T1000 (cell line): ENCODE data around the gene DUSP6.

ENCODE experiments used
- DNase-seq: peaks from one replicate; lab custom pipeline; 2025; ENCODE audit warnings: mixed read lengths; lab: John Stamatoyannopoulos, UW

The DUSP6 gene

GRCh38 chr12:89373763-89374572 lies 21.7 kb upstream of the DUSP6 start:
- no peak for DNase-seq

DNA sequence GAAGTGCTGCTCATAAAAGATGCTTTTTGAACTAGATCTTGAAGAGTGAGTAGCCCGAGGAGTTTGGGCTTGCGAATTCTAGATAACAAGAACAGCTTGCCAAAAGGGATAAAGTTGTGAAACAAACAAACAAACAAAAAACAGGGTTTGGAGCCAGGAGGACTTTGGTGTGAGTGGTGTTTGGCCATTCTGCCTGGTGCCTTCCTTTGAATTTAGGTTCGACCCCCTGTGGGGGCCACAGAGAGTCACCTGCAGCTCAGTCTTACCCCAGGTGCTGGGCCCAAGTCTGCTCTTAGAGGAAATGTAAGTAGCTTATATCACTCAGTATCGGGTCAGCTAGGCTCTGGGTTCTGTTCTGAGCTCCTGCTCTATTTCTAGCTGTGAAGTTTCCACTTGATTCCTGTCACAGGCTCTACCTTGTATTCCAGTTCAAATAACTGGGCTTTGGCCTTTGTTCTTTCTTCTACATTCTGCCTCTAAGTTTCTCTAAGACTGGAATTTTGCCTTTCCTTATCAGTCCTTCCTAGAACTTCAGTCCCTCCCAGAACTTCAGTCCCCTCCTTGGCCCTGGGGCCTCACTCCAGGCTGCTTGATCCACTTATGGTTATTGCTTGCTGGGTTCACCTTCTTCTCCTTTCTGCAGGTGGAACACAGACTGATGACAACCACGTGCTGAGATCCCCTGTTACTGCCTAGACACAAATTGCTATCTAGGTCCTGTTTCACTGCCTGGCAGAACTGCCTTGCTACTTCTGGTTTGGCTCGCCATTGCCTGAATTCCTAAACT lies 20.5 kb upstream of the DUSP6 start:
- no peak for DNase-seq

DNA sequence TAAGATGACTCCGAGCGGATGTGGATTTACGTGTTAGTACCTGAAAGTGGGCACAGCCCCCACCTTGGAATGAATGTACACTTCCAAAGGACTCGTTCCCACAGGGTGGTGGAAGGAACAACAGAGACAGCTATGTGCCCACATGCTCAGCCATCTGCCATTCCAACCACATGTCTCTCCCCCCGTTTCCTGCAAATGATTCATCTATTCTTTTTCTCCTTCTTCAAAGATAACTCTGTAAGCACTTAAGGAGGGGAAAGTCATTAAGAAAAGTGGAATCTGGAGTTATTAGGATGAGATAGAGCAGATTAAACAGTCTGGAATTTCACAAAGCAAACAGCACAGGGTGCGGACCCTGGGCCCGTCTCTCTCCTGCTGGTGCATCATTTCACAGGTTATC lies 18.5 kb upstream of the DUSP6 start:
- DNase-seq, result peak; percentile 51

DNA sequence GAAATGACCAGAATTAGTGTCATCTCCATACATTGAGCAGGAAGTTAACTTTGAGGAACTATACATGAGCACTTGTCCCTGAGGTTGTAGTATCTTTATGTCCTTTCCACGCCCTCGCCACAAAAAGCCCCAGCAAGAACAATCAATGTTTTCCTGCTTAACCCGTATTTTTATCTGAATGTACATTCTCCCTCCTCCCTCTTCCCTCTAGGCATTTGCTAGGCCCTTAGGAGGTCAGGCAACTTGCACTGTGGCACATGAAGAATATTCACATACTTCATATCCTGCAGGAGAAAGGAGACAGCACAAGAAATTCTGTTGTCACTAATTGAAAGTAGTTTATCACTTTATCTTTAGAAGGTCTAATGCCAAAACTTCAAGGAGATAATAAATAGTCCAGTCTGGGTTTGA lies 18.1 kb upstream of the DUSP6 start:
- no peak for DNase-seq

- DNase-seq, result no peak
Observed at GRCh38 chr12:89369166-89369565, 16.9 kb upstream of the DUSP6 start.

- no peak for DNase-seq
Observed at GRCh38 chr12:89368391-89368790, 16.1 kb upstream of the DUSP6 start.

GRCh38 chr12:89366676-89367364 lies 14.5 kb upstream of the DUSP6 start:
- no peak for DNase-seq

GRCh38 chr12:89364631-89365030 lies 12.3 kb upstream of the DUSP6 start:
- no peak for DNase-seq

- DNase-seq, result no peak
Observed at GRCh38 chr12:89364058-89364457, 11.8 kb upstream of the DUSP6 start.

DNA sequence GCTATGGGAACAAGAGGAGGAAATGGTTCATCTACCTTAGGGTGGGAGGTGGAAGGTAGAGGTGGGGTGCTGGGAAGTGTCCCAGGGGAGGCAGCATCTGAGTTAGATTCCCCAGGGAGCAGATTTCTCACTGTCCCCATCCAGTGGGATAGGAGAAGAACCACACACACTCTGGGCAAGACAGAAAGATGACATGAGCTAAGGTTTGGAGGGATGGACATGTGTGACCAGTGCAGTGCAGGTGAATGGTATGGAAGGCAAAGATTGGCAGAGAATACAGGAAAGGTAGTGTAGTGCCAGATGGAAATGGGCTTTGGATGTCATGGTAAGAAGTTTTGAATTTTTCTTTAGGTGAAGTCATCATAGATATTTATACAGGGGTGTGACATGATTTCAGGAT lies 11.3 kb upstream of the DUSP6 start:
- DNase-seq, result no peak

DNA sequence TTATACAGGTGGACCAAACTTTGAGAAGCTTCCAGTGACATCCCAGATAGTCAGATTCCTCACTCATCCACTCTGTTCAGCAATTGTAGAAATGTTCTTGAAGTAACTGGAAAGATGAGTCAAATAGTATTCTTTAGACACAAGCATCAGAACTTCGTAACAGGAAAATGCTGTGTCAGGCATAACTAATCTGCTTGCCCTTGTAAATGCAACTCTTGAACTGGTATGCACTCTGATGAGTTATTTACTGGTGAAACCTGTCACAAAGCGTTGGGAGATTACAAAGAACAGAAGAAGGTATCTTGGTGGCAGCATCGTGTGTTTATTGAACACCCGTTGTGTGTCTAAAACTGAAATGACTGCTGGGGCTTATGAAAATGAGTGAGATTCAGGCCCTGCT lies 10.8 kb upstream of the DUSP6 start:
- no peak for DNase-seq

DNA sequence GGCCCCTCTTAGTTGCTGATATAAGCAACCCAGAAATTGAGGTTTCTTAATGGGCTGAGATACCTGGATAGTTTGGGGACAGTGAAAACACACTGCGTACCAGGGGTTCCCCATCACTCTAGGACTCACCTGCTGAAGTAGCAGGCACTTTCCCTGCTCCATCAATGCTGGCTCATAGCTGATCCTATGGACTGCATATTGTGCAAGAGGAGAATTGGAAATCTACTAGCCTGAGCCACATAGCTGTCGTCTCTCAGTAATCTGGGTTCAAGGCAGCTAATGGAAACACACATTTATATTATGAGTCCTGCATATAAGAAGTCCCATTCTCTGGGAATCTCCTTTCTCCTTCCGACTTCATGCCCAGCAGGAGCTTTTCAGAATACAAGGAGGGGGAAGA lies 7.3 kb upstream of the DUSP6 start:
- no peak for DNase-seq

DNA sequence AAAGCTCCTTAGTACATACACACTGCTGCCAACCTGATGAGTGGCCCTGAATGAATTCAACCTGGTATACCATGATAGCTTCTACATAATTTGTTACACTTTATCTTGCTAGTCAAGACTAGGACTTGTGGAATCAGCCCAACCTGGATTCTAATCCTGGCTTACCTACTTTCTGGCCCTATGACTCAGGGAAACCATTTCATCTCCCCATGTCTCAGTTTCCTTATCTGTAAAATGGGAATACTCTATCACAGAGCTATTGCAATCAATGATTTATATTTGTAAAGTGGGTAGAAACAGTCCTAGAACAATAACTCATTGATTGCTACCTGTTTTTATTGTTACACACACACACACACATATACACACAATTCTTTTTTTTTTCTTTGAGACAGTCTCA lies 6.5 kb upstream of the DUSP6 start:
- no peak for DNase-seq

DNA sequence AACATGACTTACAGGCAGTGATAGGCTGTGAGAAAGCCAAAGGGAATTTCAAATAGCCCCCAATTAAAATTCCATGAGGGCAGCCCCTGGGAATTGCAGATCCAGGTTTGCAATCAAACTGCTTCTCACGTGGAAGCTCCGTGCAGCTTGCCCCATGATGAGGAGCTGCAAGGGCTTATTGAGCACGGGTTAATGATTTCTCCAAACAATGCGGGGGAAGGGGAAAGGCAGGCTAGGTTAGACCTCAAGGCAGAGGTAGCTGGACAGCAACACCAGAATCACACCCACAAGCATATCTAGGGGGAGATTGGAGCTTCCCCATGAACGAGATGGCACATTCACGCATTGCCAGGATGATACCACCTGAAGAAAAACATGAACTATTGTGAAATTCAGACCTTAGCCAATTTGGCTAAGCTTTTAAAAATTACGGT lies 5.0 kb upstream of the DUSP6 start:
- DNase-seq, result no peak

DNA sequence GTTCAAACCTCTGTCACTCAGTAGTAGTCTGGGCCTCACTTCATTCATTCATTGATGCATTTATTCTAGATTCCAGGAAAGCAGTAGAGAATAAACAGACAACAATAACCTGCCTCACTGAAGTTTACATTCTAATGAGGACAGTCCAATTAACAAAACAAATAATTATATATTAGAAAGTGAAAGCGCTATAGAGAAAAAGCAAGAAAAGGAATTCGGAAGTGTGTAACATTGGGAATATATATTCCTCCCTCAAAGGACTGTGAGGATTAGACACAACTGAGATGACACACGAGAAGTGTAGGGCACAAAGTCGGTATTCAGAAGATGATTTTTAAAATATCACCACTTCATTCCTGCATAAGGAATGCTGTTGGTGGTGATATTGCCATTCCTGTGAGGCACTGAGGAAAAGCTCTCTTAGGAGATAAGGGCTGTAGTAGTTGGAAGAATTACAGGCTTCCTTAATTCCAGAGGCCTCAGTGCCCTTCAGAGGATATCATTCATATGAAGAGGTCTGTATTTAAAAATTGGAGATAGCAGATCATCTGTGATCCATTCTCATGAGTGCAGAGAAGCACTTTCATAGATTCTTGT lies 3.9 kb upstream of the DUSP6 start:
- no peak for DNase-seq

- no peak for DNase-seq
Observed at GRCh38 chr12:89355243-89356068, 3.2 kb upstream of the DUSP6 start.

- no peak for DNase-seq
Observed at GRCh38 chr12:89354612-89355067, 2.3 kb upstream of the DUSP6 start.

- DNase-seq, result peak; percentile 44
Observed at GRCh38 chr12:89353823-89354611, 1.7 kb upstream of the DUSP6 start.

DNA sequence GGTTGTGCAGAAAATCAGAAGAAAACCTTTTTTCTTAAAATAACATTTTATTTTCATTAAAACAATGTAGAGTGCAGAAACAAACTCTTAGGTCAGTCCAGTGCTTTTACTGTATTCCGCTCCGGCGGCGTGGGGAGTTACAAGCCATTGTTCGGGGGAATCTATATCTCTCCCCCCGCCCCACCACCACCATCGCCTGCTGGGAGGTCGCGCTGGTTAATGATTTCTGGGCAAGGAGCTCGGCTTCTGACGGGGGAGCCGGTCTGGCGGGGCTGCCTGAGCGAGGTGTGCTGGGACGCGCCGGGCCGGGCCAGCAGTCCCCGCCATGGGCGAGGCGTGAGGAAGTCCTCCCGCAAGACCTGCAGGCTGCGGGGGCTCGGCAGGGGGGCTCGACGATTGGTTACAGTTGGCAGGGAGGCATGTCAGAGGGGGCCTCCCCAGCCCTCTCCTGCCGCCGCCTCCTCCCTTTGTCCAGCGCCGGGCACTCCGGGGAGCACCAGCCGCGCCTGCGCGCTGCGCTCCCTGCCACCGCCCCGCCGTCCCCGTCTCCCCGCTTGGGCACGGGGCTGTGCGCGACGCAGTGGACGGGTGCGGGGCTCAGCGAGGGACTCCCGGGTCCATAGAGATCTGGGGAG lies 1.0 kb upstream of the DUSP6 start:
- DNase-seq, result peak; percentile 30

- no peak for DNase-seq
Observed at GRCh38 chr12:89352242-89352491, 134 bp downstream of the DUSP6 start.
